ENCODE measurements around the gene NEK6.

Gene NEK6

GRCh38 chr9:124349675-124350493, 92.1 kb downstream of the NEK6 start:
- no peak for DNase-seq (ENCODE audit: extremely low read depth in 1 of 2, low read depth in 1 of 2)

GRCh38 chr9:124350494-124351263, 92.9 kb downstream of the NEK6 start:
- DNase-seq (ENCODE audit: extremely low read depth in 1 of 2, low read depth in 1 of 2) = no peak

DNA sequence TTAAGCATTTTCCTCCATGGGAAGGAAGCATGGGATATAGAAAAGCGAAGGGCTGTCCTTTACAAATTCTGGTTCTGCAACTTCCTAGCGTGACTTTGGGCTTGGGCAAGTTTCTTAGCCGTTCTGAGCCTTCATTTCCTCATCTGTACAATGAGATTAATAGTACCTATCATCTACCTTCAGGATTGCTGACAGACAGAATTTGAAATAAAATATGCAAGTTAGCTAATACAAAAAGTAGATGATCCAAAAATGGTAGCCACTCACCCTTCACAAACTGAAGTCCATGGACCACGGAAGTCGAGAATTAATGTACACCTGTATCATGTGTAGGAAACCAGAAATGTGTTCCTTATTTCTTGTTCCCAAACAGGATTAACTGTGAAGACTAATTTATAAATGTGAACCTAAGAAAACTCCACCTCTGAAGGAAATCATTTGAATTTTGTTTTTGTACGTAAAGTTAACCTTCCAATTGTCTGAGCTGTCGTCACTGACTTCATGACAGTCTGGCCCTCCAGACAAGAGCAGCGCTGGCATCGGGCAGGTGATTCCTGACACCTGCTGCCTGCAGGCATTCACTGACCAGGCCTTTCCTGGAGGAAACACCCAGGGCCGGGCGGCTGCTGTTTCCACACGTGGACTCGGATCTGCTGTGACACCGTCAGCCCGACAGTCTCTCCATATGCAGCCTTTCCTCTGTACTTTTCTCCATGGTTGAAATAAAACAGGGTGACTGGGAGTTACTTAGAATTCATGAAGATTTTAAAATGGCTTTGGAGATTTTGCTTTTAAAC, 94.1 kb downstream of the NEK6 start:
- DNase-seq (ENCODE audit: extremely low read depth in 1 of 2, low read depth in 1 of 2) = no peak

DNA sequence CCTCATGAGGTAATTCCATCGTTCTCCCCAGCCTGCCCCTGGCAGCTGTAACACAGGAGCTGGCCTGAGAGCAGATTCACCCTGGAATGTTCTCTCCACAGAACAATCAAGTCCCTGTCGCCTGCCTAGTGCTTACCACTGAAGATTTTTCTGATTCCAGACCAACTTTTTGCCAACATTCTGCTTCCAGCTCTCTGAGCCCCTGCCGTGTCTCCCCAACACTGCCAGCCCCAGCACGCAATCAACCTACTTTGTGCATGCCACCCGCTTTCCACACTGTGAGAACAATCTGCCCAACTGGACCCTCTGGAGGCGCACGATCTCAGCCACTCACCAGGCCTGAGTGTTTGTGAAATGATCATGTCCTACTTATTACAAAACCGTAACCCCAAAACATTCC, 94.9 kb downstream of the NEK6 start:
- no peak for DNase-seq (ENCODE audit: extremely low read depth in 1 of 2, low read depth in 1 of 2)

DNA sequence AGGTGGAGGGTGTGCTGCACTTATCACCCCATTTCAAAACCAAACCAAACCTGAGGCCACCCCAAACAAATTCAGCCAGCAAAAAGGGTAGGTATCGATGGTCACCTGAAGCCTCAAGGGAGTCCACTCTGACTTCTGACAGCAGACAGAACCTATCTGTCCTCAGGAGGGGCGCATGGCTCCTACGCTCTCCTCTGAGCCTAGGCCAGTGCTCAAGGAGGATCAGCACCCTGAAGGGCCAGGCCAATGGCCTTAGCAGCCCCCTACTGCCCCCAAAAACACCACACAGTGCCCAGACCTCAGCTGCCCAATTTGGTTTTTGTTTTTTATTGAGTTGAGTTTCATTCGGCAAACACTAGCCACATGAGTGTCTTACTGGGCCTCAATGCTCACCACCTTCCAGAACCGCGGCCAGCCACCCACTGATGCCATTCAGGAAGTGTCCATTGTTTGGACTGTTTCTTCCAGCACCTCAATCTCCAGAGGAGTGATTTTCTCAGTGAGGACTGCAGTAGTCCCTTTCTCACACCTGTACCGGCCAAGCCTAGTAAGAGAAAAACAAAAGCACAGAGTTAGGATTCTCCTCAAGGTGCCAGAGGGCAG, 95.5 kb downstream of the NEK6 start:
- no peak for DNase-seq (ENCODE audit: extremely low read depth in 1 of 2, low read depth in 1 of 2)

DNA sequence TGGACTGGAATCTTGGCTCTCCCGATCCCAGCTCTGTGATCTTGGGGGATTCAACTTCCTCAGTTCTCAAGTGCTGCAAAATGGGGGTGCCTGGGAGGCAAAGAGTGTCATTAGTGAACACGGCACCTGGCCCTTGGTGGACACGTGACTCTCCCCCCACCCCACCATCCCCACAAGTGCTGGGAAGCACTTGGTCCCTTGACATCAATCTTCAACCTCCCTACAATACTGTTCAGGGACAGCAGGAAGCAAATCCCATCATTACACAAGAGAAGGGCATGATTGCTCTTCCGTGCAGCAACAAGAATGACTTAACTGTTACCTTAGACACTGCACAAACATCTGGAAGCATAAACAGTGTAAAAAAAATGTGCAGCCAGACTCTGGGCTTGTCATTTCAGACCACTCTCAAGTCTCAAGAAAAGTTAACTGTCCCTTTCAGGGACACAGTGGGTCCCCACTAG, 96.1 kb downstream of the NEK6 start:
- no peak for DNase-seq (ENCODE audit: extremely low read depth in 1 of 2, low read depth in 1 of 2)

DNA sequence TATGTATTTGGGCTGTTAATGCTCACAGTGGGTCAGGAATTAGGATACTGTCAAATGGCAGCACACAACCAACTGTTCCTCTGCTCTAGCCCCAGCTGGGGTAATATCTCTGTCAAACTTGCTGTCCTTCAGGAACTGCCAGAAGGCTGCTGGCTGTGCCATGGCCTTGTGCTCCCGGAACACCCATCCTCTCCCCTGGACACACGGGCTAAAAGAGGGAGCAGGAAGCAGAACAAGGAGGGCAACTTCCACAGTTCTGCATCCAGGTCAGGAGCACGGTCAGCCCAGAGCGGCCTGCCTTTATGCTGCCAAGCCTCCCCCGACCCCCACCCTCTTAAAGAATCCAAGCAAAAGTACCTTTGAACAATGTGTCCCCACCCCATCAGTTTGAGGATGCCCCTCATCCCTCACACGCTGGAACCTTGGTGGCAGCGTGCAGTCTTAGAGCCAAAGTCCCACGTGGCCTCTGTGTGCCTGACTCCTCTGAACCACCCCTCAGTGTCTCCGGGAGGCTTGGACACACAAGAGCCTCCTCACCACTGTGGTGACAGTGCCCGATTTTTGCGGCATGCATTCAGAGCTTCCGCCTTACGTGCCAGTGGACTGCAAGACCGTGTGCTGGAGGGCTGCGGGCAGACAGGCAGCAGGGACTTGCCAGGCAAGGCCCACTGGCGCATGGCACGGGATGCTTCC, 96.7 kb downstream of the NEK6 start:
- no peak for DNase-seq (ENCODE audit: extremely low read depth in 1 of 2, low read depth in 1 of 2)

- no peak for DNase-seq (ENCODE audit: extremely low read depth in 1 of 2, low read depth in 1 of 2)
These were observed 97.5 kb downstream of the NEK6 start for GRCh38 chr9:124355039-124355940.

- DNase-seq (ENCODE audit: extremely low read depth in 1 of 2, low read depth in 1 of 2) = no peak
These were observed 98.4 kb downstream of the NEK6 start for GRCh38 chr9:124355941-124356744.

GRCh38 chr9:124356745-124357390, 99.1 kb downstream of the NEK6 start:
- no peak for DNase-seq (ENCODE audit: extremely low read depth in 1 of 2, low read depth in 1 of 2)

- DNase-seq (ENCODE audit: extremely low read depth in 1 of 2, low read depth in 1 of 2) = no peak
These were observed 100.1 kb downstream of the NEK6 start for GRCh38 chr9:124357721-124358361.

GRCh38 chr9:124358631-124359030, 100.9 kb downstream of the NEK6 start:
- DNase-seq (ENCODE audit: extremely low read depth in 1 of 2, low read depth in 1 of 2) = no peak

- no peak for DNase-seq (ENCODE audit: extremely low read depth in 1 of 2, low read depth in 1 of 2)
These were observed 101.7 kb downstream of the NEK6 start for GRCh38 chr9:124359426-124359825.

GRCh38 chr9:124359855-124360678, 102.3 kb downstream of the NEK6 start:
- no peak for DNase-seq (ENCODE audit: extremely low read depth in 1 of 2, low read depth in 1 of 2)

DNA sequence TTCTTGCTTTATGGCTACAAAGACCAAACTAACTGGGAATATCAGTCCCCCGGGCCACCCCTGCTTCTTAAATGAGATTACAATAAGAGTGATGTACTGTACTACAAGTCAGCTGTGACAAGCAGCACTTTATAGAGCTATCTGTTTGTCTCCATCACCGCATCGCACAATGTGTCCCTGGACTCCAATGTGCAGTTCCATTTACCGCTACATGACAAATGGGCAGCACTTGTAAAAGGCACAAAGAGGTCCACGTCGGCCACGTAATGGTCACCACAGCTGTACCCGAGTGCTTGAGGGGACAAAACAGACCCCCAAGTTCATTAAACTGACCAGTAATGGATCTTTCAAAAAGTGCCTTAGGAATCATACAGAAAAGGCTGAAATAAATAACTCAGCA, 103.4 kb downstream of the NEK6 start:
- DNase-seq (ENCODE audit: extremely low read depth in 1 of 2, low read depth in 1 of 2) = no peak

DNA sequence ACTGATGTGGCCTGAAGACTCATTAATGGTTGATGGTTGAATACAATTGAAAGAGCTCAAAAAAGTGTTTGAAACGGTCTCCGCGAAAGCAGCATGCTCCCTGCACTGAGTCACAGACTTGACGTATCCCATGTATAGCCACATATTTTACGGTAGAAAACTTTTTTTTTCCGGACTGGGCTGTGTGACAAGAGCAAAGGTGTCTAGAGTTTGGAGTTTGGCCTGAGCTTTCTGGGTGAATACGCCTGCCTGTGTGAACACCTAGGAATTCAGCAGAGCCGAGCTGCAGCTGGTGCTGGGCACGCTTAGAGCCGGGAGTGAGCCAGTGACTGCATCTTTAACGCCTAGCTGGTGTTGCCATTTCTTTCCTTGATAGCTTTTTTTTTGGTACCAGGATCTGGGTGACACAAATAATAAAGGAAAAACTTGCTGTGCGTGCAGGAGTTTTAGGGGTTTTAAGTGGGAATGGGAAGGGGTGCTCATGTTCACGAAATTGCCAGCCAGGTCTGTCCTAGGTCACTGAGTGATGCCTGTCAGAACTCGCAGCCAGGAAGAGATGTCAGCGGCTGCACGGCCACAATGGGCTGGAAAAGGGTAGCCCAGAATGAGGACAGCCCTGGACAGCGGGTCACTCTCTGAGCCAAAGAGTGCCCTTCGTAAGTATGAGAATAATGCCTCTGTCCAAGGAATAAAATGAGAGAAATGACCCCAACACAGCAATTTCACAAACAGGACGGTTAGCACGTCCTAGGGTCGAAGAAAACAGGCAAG, 105.8 kb downstream of the NEK6 start:
- DNase-seq (ENCODE audit: extremely low read depth in 1 of 2, low read depth in 1 of 2) = no peak
